Bronchial epithelial cell (primary cell): ENCODE results near the gene PDE5A. TPM values are rescaled to one million over a fixed set of nuclear protein-coding genes. Genes with fewer than 3 reads are reported as not detected.
A peak's percentile ranks its signal among the peaks of the same experiment; 100 is the strongest.
"Not testable (repeated sequence)": the region's sequence is repeated elsewhere in the genome, so short reads cannot be mapped to it uniquely, and the experiment has no call there.

Source experiments
- DNase-seq: peaks from one replicate; pipeline ENCODE4 v3.0.0-alpha.2; 2010; ENCODE audit warnings: low read depth
- FAIRE-seq: peaks from 2 replicates; lab custom pipeline; 2011; peaks lifted over from hg19 to GRCh38; lab: Jason Lieb, UNC
- H3K27me3 ChIP-seq: 2 replicates; pipeline ENCODE4 v1.5.1; 2011; ENCODE audit warnings: low read length; ENCODE audit not compliant: control insufficient read depth, insufficient read depth
- H3K36me3 ChIP-seq: 2 replicates; pipeline ENCODE4 v1.5.1; 2011; ENCODE audit warnings: low read length; ENCODE audit not compliant: control insufficient read depth, insufficient read depth
- H3K4me3 ChIP-seq: 2 replicates; pipeline ENCODE4 v1.5.1; 2011; ENCODE audit warnings: mild to moderate bottlenecking, low read depth, low read length, control low read depth
- CTCF ChIP-seq: IDR thresholded peaks from 2 replicates; pipeline ENCODE4 v1.5.1; 2011; ENCODE audit warnings: mild to moderate bottlenecking, moderate library complexity, low read length, control low read depth, inconsistent platforms; ENCODE audit not compliant: insufficient read depth, severe bottlenecking
- total RNA-seq: library from RNA; depleted of rRNA; stranded (reverse); fragments of >200 nt; gene quantifications from 2 replicates; pipeline ENCODE4 v1.2.1, GENCODE V29; 2014

Gene PDE5A
- total RNA-seq, 1 donor from 2014 or later = 5.8 TPM

DNA sequence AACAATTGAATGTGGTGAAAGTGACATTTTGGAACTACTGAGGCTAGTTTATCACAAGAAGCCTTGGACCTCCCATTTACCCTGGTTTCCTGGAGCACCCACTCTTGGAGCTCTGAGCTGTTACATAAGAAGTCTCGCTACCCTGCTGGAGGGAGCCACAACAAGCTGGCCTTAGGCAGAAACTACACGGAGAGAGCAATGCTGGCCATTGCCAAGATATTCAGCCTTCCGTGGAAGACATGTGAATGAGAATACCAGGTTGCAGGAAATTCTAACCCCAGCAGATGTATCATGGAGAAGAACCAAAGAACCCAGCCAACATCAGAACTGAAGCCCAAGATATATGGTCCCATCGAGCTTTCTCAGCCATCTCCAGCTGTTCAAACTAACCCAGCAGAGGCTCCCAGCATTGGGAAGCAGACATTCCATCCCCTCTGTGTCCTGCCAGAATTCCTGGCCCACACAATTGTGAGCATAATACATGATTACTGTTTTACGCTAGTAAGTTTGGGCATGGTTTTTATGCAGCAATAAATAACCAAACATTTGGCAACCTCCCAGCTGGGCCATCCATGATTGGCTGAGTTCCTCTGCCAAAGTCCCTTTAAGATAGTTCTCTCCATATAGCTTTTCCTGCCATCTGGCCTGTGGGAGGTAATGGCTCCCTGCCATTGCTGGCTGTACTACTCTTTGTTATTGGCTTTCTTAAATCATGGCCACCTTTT is 17.9 kb upstream of the PDE5A start:
- no peak for TF ChIP-seq CTCF
- DNase-seq (no peak), FAIRE-seq (peak; percentile 52)
- H3K4me3 ChIP-seq = no peak overlapping the region
- no peaks in the 10 kb centered on the region for H3K36me3 ChIP-seq
- H3K27me3 ChIP-seq = no peaks in the 10 kb centered on the region

DNA sequence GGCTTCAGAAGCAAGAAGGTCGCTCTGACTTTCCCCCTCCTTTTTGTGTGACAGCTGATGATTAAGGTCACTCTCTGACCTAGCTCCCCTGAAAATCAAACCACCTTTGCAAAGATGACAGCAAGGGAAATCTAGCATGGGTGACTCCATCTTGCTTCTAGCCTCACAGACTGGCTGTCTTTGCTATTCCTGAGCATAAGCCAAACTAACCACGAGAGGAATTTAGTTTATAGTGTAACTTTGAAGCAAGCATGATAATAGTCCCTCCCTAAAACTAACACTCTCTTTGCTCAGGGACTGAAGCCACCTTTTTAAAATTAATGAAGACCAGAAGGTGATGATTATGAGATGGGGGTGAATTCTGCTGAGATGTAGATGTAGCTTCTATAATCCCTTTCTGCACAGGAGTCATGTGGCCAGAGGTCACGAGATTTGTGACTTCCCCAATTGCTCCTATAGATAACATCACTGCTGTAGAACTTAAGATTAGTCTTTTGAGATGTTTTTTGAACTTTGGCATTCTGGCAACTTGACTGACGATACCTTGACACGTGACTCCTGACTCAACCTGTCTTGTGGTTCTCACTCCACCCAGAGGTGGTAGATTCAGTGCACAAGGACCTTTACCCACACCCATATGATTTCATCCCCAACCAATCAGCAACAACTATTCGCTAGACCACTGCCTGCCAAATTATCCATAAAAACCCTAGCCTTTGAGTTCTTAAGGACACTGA is 14.9 kb upstream of the PDE5A start:
- Histone ChIP-seq H3K4me3 (no peak overlapping the region), H3K27me3 (no peaks in the 10 kb centered on the region), H3K36me3 (no peaks in the 10 kb centered on the region)
- no peak for DNase-seq
- no peak for TF ChIP-seq CTCF
- FAIRE-seq = no peak

DNA sequence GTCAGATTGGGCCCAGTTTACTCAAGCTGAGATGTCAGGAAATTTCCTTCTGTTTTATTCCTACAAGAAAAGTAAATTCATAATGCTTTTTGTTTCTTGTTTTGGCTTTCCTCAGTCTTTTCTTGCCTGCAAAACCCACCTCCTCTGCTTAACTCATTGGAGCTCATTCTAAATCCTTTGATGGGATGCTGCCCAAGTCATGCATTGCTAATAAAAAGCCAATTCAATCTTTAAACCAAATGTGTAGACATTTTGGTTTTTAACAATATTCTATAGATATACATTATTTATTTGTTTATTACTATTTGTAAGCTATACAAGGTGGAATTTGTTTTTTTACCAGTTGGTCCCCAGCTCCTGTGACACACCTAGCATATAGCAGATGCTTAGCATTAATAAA is 13.2 kb upstream of the PDE5A start:
- no peak for TF ChIP-seq CTCF
- DNase-seq = no peak
- FAIRE-seq = no peak

GRCh38 chr4:119638359-119638758 is 9.8 kb upstream of the PDE5A start:
- Histone ChIP-seq H3K4me3 (no peak overlapping the region), H3K36me3 (no peaks in the 10 kb centered on the region), H3K27me3 (no peaks in the 10 kb centered on the region)
- DNase-seq (no peak), FAIRE-seq (peak; percentile 66)
- no peak for TF ChIP-seq CTCF

More for the DNA sequence above, 13.2 kb upstream of the PDE5A start:
- no peak overlapping the region for H3K4me3 ChIP-seq
- H3K27me3 ChIP-seq = no peaks in the 10 kb centered on the region
- H3K36me3 ChIP-seq = no peaks in the 10 kb centered on the region

DNA sequence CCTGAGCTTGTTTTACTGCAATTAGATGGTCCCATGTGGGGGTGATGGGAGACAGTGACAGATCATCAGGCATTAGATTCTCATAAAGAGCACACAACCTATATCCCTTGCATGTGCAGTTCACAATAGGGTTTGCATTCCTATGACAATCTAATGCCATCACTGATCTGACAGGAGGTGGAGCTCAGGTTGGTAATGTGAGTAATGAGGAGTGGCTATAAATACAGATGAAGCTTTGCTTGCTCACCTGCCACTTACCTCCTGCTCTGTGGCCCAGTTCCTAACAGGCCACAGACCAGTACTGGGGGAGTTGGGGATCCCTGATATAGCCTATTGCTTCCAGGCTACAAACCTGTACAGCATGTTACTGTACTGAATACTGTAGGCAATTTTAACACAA is 8.2 kb upstream of the PDE5A start:
- H3K4me3 ChIP-seq, DNase-seq, H3K36me3 ChIP-seq, H3K27me3 ChIP-seq: not testable (repeated sequence)
- peak; percentile 36 for FAIRE-seq

DNA sequence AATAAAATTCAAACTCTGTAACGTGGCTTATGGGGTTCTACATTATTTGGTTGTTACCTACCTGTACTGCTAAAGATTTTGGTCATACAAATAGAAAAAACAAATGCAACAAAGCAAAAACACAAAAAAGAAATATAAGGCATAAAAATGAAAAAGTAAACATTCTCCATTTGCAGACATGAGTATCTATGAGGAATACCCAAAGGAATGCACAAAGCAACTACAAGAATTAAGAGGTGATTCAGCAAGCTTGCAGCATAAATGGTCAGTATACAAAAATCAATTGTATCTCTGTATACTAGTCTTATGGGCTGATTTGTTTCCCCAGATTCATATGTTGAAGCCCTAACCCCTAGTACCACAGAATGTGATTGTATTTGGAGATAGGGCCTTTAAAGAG is 3.6 kb upstream of the PDE5A start:
- no peak for TF ChIP-seq CTCF
- FAIRE-seq (no peak), DNase-seq (peak; percentile 71)
- no peaks in the 10 kb centered on the region for H3K36me3 ChIP-seq
- no peaks in the 10 kb centered on the region for H3K27me3 ChIP-seq
- H3K4me3 ChIP-seq = no peak overlapping the region
